KMS-11 (cell line): ENCODE data around the gene CELF4.

Source experiments
- H2AFZ ChIP-seq: fragments of 200-600 bp; sonication (generic); 2 replicates; pipeline ENCODE4 v1.6.1; 2016; ENCODE audit warnings: antibody characterized with exemption, mixed run types, low read depth
- H3K27ac ChIP-seq: fragments of 200-600 bp; sonication (generic); 2 replicates; pipeline ENCODE4 v1.6.1; 2016; ENCODE audit warnings: mild to moderate bottlenecking, mixed run types
- H3K27me3 ChIP-seq: fragments of 200-600 bp; sonication (generic); 2 replicates; pipeline ENCODE4 v1.6.1; 2017; ENCODE audit warnings: mild to moderate bottlenecking, low read depth, mixed run types, moderate library complexity; ENCODE audit not compliant: insufficient read depth
- H3K36me3 ChIP-seq: fragments of 200-600 bp; sonication (generic); 2 replicates; pipeline ENCODE4 v1.6.1; 2017; ENCODE audit warnings: mild to moderate bottlenecking, mixed run types; ENCODE audit not compliant: insufficient read depth
- H3K4me1 ChIP-seq: fragments of 200-600 bp; sonication (generic); 2 replicates; pipeline ENCODE4 v1.6.1; 2016; ENCODE audit warnings: mild to moderate bottlenecking, low read depth, mixed run types; ENCODE audit not compliant: poor library complexity, severe bottlenecking
- H3K4me2 ChIP-seq: fragments of 200-600 bp; sonication (generic); 2 replicates; pipeline ENCODE4 v1.7.0; 2016; ENCODE audit warnings: mild to moderate bottlenecking, mixed run types
- H3K4me3 ChIP-seq: fragments of 200-600 bp; sonication (generic); IDR thresholded peaks from 2 replicates; pipeline ENCODE4 v1.6.1; 2017; ENCODE audit warnings: low read depth, low read length, mixed read lengths; ENCODE audit not compliant: insufficient read depth
- H3K79me2 ChIP-seq: fragments of 200-600 bp; sonication (generic); 2 replicates; pipeline ENCODE4 v1.6.1; 2016; ENCODE audit warnings: low read depth, mixed run types; ENCODE audit not compliant: insufficient read depth
- H3K9ac ChIP-seq: fragments of 200-600 bp; sonication (generic); 2 replicates; pipeline ENCODE4 v1.6.1; 2016; ENCODE audit warnings: mild to moderate bottlenecking, mixed run types
- H4K20me1 ChIP-seq: fragments of 200-600 bp; sonication (generic); 2 replicates; pipeline ENCODE4 v1.6.1; 2016; ENCODE audit warnings: mild to moderate bottlenecking, mixed run types; ENCODE audit not compliant: insufficient read depth
- TF ChIP-seq, protein P1 (sequence below): fragments of 200-600 bp; sonication (generic); conservative IDR thresholded peaks from 2 replicates; pipeline ENCODE4 v1.6.1; 2017; ENCODE audit warnings: low read depth, mild to moderate bottlenecking, antibody characterized with exemption, low read length, moderate library complexity, mixed read lengths

The CELF4 gene

DNA sequence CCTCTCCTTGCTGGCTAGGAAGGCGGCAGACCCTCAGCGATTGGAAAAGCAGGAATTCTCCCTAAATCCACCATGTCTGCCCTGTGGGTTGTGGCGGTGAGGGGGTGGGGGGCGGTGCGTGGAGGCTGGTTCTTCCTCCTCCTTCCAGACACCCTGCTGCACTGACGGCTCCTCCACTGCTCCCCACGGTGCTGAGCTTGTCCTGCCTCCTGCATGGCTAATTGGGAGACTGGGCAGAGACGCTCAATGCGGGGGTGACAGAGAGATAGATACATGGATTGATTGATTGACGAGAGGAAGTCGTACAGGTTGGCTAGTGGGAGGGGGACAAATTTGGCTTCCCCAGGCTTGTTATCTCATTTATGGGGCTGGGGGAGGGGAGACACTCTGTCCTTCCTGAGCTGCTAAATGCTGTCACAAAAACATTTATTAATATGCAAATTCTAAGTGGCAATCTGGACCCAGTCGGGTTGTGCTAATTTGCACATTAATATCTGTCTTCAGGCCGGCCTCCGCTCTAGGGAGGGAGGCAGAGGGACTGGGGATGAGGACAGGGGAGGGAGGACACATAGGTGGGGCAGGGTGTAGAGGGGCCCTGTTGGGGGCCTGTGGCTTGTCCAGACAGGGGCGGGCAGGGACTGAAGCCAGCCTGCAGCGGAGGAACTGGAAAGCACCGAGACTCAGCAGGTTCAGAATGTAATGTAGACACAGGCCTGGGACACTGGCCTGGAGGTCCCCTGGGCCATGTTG is 181.6 kb downstream of the CELF4 start:
- Histone ChIP-seq H3K4me2 (no peak overlapping the region), H4K20me1 (no peaks in the 10 kb centered on the region), H3K27ac (no peak overlapping the region), H3K9ac (no peak overlapping the region), H3K27me3 (no peaks in the 10 kb centered on the region), H3K36me3 (no peaks in the 10 kb centered on the region), H3K4me3 (no peak overlapping the region), H3K4me1 (no peaks in the 10 kb centered on the region), H2AFZ (no peak overlapping the region), H3K79me2 (no peaks in the 10 kb centered on the region)
- TF ChIP-seq, protein P1, sequence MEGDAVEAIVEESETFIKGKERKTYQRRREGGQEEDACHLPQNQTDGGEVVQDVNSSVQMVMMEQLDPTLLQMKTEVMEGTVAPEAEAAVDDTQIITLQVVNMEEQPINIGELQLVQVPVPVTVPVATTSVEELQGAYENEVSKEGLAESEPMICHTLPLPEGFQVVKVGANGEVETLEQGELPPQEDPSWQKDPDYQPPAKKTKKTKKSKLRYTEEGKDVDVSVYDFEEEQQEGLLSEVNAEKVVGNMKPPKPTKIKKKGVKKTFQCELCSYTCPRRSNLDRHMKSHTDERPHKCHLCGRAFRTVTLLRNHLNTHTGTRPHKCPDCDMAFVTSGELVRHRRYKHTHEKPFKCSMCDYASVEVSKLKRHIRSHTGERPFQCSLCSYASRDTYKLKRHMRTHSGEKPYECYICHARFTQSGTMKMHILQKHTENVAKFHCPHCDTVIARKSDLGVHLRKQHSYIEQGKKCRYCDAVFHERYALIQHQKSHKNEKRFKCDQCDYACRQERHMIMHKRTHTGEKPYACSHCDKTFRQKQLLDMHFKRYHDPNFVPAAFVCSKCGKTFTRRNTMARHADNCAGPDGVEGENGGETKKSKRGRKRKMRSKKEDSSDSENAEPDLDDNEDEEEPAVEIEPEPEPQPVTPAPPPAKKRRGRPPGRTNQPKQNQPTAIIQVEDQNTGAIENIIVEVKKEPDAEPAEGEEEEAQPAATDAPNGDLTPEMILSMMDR: no peak

DNA sequence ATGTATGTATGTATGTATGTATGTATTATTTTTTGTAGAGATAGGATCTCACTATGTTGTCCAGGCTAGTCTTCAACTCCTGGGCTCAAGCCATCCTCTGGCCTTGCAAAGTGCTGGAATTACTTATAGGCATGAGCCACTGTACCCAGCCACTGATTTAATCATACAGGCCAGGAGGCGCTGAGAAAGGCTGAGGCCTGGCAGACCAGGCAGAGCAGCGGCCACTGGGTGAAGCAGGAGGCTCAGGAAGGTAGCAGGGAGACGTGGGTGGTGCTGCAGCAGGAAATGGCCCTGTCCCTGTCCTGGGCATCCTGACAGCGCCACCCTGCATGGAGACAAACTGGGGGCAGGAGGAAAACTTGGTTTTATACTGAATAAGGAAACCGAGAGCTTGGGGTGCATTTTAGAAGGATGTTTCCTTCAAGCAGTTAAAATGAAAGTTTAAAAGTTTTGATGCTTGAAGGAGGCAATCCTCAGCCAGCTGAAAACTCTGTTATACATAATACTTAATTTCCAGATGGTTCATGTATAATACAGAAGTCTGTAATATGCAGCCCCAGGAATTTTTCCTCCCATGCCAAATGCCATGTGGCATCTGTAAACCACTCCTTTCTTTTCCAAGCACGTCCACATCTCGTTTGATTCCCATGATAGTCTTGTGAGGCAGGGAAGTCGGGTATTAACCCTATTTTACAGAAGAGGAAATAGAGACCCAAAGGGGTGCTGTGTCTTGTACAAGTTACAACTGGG is 182.4 kb downstream of the CELF4 start:
- no peak overlapping the region for H3K9ac ChIP-seq
- no peaks in the 10 kb centered on the region for H3K27me3 ChIP-seq
- H4K20me1 ChIP-seq: no peaks in the 10 kb centered on the region
- no peak overlapping the region for H3K27ac ChIP-seq
- no peaks in the 10 kb centered on the region for H3K4me1 ChIP-seq
- no peak overlapping the region for H3K4me3 ChIP-seq
- H3K4me2 ChIP-seq: no peak overlapping the region
- H2AFZ ChIP-seq: no peak overlapping the region
- TF ChIP-seq, protein P1: no peak
- no peaks in the 10 kb centered on the region for H3K36me3 ChIP-seq
- no peaks in the 10 kb centered on the region for H3K79me2 ChIP-seq

DNA sequence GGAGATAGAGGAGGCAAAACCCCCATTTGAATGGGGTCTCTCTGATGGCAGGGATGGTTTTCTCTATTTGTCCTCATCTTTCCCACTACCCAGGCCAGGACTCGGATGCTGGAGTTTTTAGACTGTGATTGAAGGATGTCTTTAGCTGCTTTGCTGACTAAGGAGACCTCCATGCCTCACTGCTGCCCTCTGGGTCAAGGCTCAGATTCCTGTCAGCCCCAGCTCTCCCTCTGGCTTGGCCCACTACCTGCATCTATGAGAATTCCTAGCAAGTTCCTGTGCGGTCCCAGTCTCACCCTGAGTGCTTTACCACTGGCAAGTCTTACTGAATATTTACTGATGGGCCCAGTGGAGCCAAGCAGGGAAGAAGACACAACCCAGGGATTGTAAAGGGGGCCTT is 184.0 kb downstream of the CELF4 start:
- no peaks in the 10 kb centered on the region for H4K20me1 ChIP-seq
- H3K4me3 ChIP-seq: no peak overlapping the region
- no peaks in the 10 kb centered on the region for H3K79me2 ChIP-seq
- no peaks in the 10 kb centered on the region for H3K36me3 ChIP-seq
- H3K27ac ChIP-seq: no peak overlapping the region
- no peaks in the 10 kb centered on the region for H3K4me1 ChIP-seq
- TF ChIP-seq, protein P1: no peak
- H3K27me3 ChIP-seq: no peaks in the 10 kb centered on the region
- H3K9ac ChIP-seq: no peak overlapping the region
- no peak overlapping the region for H2AFZ ChIP-seq
- no peak overlapping the region for H3K4me2 ChIP-seq

- Histone ChIP-seq H2AFZ (no peak overlapping the region), H3K27me3 (no peaks in the 10 kb centered on the region), H3K27ac (no peak overlapping the region), H3K4me3 (no peak overlapping the region), H3K4me2 (no peak overlapping the region), H3K79me2 (no peaks in the 10 kb centered on the region), H3K36me3 (no peaks in the 10 kb centered on the region), H3K4me1 (no peaks in the 10 kb centered on the region), H4K20me1 (no peaks in the 10 kb centered on the region), H3K9ac (no peak overlapping the region)
- TF ChIP-seq, protein P1: no peak
These were observed 185.0 kb downstream of the CELF4 start for GRCh38 chr18:37380546-37381110.
